ENCODE measurements around the gene OR2AE1. TPM values are rescaled to one million over a fixed set of nuclear protein-coding genes. Genes with fewer than 3 reads are reported as not detected.

The OR2AE1 gene
- total and polyA plus RNA-seq, 2 of the 4 experiments (the other 2 are of a cell fraction), result 0.17 to 0.18 TPM

- peak; percentile 45; the same call in 1 of the 2 replicates for TF ChIP-seq MAZ (IDR thresholded peaks at IDR 0.05; ENCODE audit: borderline replicate concordance, low read depth, low read length)
- TF ChIP-seq MXI1 (IDR thresholded peaks at IDR 0.05; ENCODE audit: borderline replicate concordance, low read depth, low read length), result peak; percentile 42; the same call in 1 of the 2 replicates
- TF ChIP-seq NFE2L2 (IDR thresholded peaks at IDR 0.05; ENCODE audit: low read depth, low read length), result no peak
- peak; percentile 29 for TF ChIP-seq RCOR1 (IDR thresholded peaks at IDR 0.05; ENCODE audit: insufficient replicate concordance, low read length)
- TF ChIP-seq, protein P1, sequence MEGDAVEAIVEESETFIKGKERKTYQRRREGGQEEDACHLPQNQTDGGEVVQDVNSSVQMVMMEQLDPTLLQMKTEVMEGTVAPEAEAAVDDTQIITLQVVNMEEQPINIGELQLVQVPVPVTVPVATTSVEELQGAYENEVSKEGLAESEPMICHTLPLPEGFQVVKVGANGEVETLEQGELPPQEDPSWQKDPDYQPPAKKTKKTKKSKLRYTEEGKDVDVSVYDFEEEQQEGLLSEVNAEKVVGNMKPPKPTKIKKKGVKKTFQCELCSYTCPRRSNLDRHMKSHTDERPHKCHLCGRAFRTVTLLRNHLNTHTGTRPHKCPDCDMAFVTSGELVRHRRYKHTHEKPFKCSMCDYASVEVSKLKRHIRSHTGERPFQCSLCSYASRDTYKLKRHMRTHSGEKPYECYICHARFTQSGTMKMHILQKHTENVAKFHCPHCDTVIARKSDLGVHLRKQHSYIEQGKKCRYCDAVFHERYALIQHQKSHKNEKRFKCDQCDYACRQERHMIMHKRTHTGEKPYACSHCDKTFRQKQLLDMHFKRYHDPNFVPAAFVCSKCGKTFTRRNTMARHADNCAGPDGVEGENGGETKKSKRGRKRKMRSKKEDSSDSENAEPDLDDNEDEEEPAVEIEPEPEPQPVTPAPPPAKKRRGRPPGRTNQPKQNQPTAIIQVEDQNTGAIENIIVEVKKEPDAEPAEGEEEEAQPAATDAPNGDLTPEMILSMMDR (conservative IDR thresholded peaks at IDR 0.05; ENCODE audit: low read depth, low read length), result peak; percentile 29; the same call in 1 of the 2 replicates
- TF ChIP-seq FOS (IDR thresholded peaks at IDR 0.05; ENCODE audit: low read depth, low read length), result no peak
- peak; percentile 84 for TF ChIP-seq POLR2A (IDR thresholded peaks at IDR 0.05; ENCODE audit: low read depth, low read length)
- H2BK5ac ChIP-seq (ENCODE audit: low read depth, low read length, poor library complexity, severe bottlenecking), result peak within 1 kb of the TSS; percentile 84
- H3K9me1 ChIP-seq (ENCODE audit: insufficient read depth, low read length), result peaks cover 4% of the 10 kb centered on the region; the same call in 1 of the 2 replicates
- peaks cover 30% of the 10 kb centered on the region for H4K20me1 ChIP-seq (ENCODE audit: insufficient read depth, low read length)
- ATAC-seq (ENCODE audit: low read depth), result peak; percentile 98
- dilution Hi-C loops (cut with HindIII; ENCODE audit: low sequenced_read_pairs, unreplicated experiment) (no loop called here), in situ Hi-C loops (cut with MboI; ENCODE audit: low sequenced_read_pairs) (loop anchor here (10.0 kb wide), 1 partner anchor 136 kb away; no protein-coding TSS in a partner anchor), intact Hi-C loops (cut with micrococcal nuclease) (loop anchor here (5.0 kb wide), 1 partner anchor 362 kb away; the partner anchor contains the start of gene ZNF655)
- peak within 1 kb of the TSS; percentile 74 for H2AK9ac ChIP-seq (replicated peaks; ENCODE audit: low read depth, low read length, poor library complexity)
- peak within 1 kb of the TSS; percentile 98 for H3K23ac ChIP-seq (ENCODE audit: low read depth, low read length)
- peak within 1 kb of the TSS; percentile 83 for H4K91ac ChIP-seq (ENCODE audit: insufficient read depth, low read depth, low read length)
- no peaks in the 10 kb centered on the region for H3K9me3 ChIP-seq (ENCODE audit: control insufficient read depth, insufficient read depth, low read length)
- no peak within 1 kb of the TSS for H2BK20ac ChIP-seq (ENCODE audit: low read depth, low read length)
- BruUV-seq (replicated peaks), result TSS peak; percentile 88
- POLR2A ChIA-PET (ENCODE audit: unreplicated experiment), result interaction anchor here (0.6 kb wide), 1 partner anchor 67 kb away, joined by 8 read pairs; no protein-coding TSS in a partner anchor
- H4K8ac ChIP-seq (ENCODE audit: low read depth in 2 of 2, low read length in 2 of 2), result peak within 1 kb of the TSS; percentile 97 to 99
- H3K27ac ChIP-seq (ENCODE audit: insufficient read depth, low read length), result peak within 1 kb of the TSS; percentile 95
- peak within 1 kb of the TSS; percentile 97 for H3K4ac ChIP-seq (ENCODE audit: low read depth, low read length)
- H3K4me2 ChIP-seq (ENCODE audit: low read depth, low read length), result peak within 1 kb of the TSS; percentile 89
- CTCF ChIA-PET, result interaction anchor here (1.4 kb wide), 1 partner anchor 10 kb away, joined by 3 read pairs; no protein-coding TSS in a partner anchor
- peaks cover 3 to 55% of the 10 kb centered on the region in 2 experiments for H3K79me1 ChIP-seq (ENCODE audit: low read depth in 1 of 2, low read length in 2 of 2)
- H3K27me3 ChIP-seq (ENCODE audit: control insufficient read depth, insufficient read depth, low read length), result no peaks in the 10 kb centered on the region
- peak within 1 kb of the TSS; percentile 77 for H3K18ac ChIP-seq (ENCODE audit: low read depth, low read length)
- H2AK5ac ChIP-seq (ENCODE audit: low read depth, low read length), result peak within 1 kb of the TSS; percentile 78
- peaks cover 6% of the 10 kb centered on the region for H3K4me1 ChIP-seq (ENCODE audit: control insufficient read depth, insufficient read depth, low read length)
- H4K5ac ChIP-seq (ENCODE audit: low read depth, low read length), result peak within 1 kb of the TSS; percentile 99
- H2BK15ac ChIP-seq (ENCODE audit: low read depth, low read length), result no peak within 1 kb of the TSS
- H3K4me3 ChIP-seq (ENCODE audit: insufficient read depth, low read depth, low read length), result peak within 1 kb of the TSS; percentile 98
- peak; percentile 91 for DNase-seq
- H3K36me3 ChIP-seq (ENCODE audit: control insufficient read depth, insufficient read depth, low read length), result peaks cover 14% of the 10 kb centered on the region
- H3K14ac ChIP-seq (replicated peaks; ENCODE audit: low read depth, low read length), result peak within 1 kb of the TSS; percentile 98
- peak within 1 kb of the TSS; percentile 86 for H3K56ac ChIP-seq (ENCODE audit: extremely low read depth, insufficient read depth, low read length)
- peak within 1 kb of the TSS; percentile 96 for H2AFZ ChIP-seq (replicated peaks; ENCODE audit: low read length, poor library complexity)
- peak within 1 kb of the TSS; percentile 26 for H2BK120ac ChIP-seq (ENCODE audit: low read depth, low read length)
- H3K9ac ChIP-seq (ENCODE audit: low read depth, low read length), result peak within 1 kb of the TSS; percentile 99
- WGBS, 2 experiments (ENCODE audit: extremely low coverage in 2 of 2, insufficient read length in 1 of 2), result 1% methylated on average over 34 of the region's 81 CpGs; no CpG with 5 or more reads in 1 of the 2 experiments
These were observed 42.4 kb upstream of the OR2AE1 start, which contains the start of gene TRIM4 for GRCh38 chr7:99918959-99919813. TSS of gene TRIM4 (minus strand) at chr7:99919530. CDS start at chr7:99919401, 129 bp downstream.
